Mucosa of rectum (tissue), 2 donors: ENCODE results near the gene PSMA6.
"Not testable (repeated sequence)": the region's sequence is repeated elsewhere in the genome, so short reads cannot be mapped to it uniquely, and the experiment has no call there.

Experiments
- H3K27ac ChIP-seq, 2 donors: one replicate each; pipeline ENCODE4 v1.7.0; 2013; ENCODE audit warnings: inconsistent platforms in 2 of 2, low read depth in 2 of 2, low read length in 2 of 2
- H3K27me3 ChIP-seq, 2 donors: one replicate each; pipeline ENCODE4 v1.7.0; 2013; ENCODE audit warnings: low read length in 2 of 2; ENCODE audit not compliant: control insufficient read depth in 2 of 2, insufficient read depth in 2 of 2
- H3K36me3 ChIP-seq, 2 donors: one replicate each; pipeline ENCODE4 v1.7.0; 2013; ENCODE audit warnings: low read length in 2 of 2; ENCODE audit not compliant: control insufficient read depth in 2 of 2, insufficient read depth in 2 of 2
- H3K4me1 ChIP-seq, 2 donors: one replicate each; pipeline ENCODE4 v1.7.0; 2013; ENCODE audit warnings: low read length in 2 of 2, mild to moderate bottlenecking in 1 of 2; ENCODE audit not compliant: control insufficient read depth in 2 of 2, insufficient read depth in 2 of 2
- H3K4me3 ChIP-seq, 2 donors: one replicate each; pipeline ENCODE4 v1.7.0; 2013; ENCODE audit warnings: low read length in 2 of 2
- H3K9ac ChIP-seq, 2 donors: one replicate each; pipeline ENCODE4 v1.7.0; 2013; ENCODE audit warnings: low read length in 2 of 2, low read depth in 1 of 2, mild to moderate bottlenecking in 1 of 2
- H3K9me3 ChIP-seq, 2 donors: one replicate each; pipeline ENCODE4 v1.7.0; 2013; ENCODE audit warnings: low read length in 2 of 2; ENCODE audit not compliant: control insufficient read depth in 2 of 2
- donor health status: healthy.
- donor health status: Normal muscosa, but diverticular disease.

PSMA6 gene

DNA sequence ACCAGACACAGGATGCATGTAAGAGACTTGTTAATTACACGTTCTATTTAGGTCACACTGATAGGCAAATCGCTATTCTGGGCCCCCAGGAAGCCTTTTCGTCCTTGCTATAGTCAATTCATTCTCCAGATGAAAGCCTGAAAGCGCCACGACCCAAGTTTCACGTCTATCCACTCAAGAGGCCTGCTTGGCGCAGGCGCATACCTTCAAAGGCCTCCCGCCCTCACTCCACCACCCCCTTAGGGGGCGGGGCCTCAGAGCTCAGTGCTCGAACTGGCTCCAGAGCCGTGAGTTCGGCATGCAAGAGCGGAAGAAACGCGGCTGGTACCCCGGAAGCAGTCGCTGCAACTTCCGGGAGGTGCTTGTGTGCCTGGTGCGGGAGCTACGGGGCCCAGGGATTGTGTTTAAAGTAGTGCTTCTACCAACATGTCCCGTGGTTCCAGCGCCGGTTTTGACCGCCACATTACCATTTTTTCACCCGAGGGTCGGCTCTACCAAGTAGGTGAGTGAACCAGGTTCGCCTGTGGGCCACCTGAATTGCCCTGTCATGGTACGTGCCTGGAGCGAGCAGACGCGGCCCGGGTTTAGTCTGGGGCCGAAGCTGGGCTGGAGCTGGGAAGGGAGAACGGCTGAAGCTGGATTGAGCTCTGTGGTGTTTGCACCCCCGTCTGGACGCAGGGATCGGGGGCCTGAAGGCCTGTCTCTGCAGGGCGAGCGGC is at the start of gene PSMA6:
TSS of gene PSMA6 (plus strand) at position 332 of the 719 bp plus-strand sequence. CDS start at position 427, 95 bp downstream.
- Histone ChIP-seq H3K27ac (peak within 1 kb of the TSS; percentile 93 to 95), H3K36me3 (peaks cover 2 to 4% of the 10 kb centered on the region in 2 donors), H3K27me3 (no peaks in the 10 kb centered on the region), H3K4me3 (peak within 1 kb of the TSS; percentile 98 to 99), H3K9ac (peak within 1 kb of the TSS; percentile 90 to 98), H3K9me3 (no peaks in the 10 kb centered on the region), H3K4me1 (peaks cover 16 to 21% of the 10 kb centered on the region in 2 donors)

- Histone ChIP-seq H3K4me1 (no peaks in the 10 kb centered on the region), H3K9ac (no peak overlapping the region), H3K27me3 (no peaks in the 10 kb centered on the region), H3K36me3 (no peaks in the 10 kb centered on the region), H3K4me3 (no peak overlapping the region), H3K27ac (no peak overlapping the region), H3K9me3 (no peaks in the 10 kb centered on the region)
Measured at GRCh38 chr14:35242599-35243311, 49.4 kb upstream of the PSMA6 start.

- Histone ChIP-seq H3K9ac (no peak overlapping the region), H3K4me3 (no peak overlapping the region), H3K27ac (no peak overlapping the region), H3K27me3 (no peaks in the 10 kb centered on the region), H3K9me3 (no peaks in the 10 kb centered on the region), H3K36me3 (no peaks in the 10 kb centered on the region), H3K4me1 (no peaks in the 10 kb centered on the region)
Measured at GRCh38 chr14:35243956-35244355, 48.2 kb upstream of the PSMA6 start.

DNA sequence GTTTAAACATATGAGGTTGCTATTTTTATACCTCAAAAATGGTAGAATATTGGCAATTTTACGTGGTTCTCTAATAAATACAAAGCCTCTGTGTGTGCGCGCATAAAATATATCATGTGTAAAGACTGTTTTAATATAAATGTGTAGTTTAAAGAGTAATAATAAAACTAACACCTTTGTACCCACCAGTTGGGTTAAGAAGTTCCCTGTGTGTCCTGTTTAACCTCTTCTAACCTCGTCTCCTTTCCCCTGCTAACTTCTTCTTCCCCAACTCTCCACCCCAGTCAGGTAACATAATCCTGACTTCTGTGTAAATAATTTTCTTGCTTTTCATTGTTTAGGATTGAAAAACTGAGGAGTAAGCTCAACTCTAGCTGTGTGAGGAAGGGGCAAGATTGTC is 47.6 kb upstream of the PSMA6 start:
- no peak overlapping the region for H3K4me3 ChIP-seq
- H3K36me3 ChIP-seq, result no peaks in the 10 kb centered on the region
- H3K9ac ChIP-seq, result no peak overlapping the region
- no peaks in the 10 kb centered on the region for H3K27me3 ChIP-seq
- H3K27ac ChIP-seq, result no peak overlapping the region
- H3K4me1 ChIP-seq, result no peaks in the 10 kb centered on the region
- no peaks in the 10 kb centered on the region for H3K9me3 ChIP-seq

DNA sequence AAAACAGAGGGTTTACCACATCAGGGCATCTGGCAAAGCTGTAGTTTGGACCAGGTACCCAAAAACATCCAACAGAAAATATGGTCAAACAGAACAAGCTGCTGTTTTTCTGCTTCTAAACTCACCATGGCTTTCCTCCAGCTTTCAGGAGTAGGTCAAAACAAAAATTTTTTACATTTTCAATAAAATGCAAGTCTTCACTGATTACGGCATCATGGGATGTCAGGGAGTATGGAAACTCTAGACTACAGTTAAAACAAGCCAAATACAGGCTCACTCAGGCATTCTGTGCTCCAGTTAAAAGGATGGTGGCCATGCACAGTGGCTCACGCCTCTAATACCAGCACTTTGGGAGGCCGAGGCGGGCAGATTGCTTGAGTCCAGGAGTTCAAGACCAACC is 47.1 kb upstream of the PSMA6 start:
- H3K36me3 ChIP-seq, result no peaks in the 10 kb centered on the region
- no peaks in the 10 kb centered on the region for H3K27me3 ChIP-seq
- H3K27ac ChIP-seq, result no peak overlapping the region
- H3K4me3 ChIP-seq, result no peak overlapping the region
- H3K9me3 ChIP-seq, result no peaks in the 10 kb centered on the region
- H3K4me1 ChIP-seq, result no peaks in the 10 kb centered on the region
- H3K9ac ChIP-seq, result no peak overlapping the region

DNA sequence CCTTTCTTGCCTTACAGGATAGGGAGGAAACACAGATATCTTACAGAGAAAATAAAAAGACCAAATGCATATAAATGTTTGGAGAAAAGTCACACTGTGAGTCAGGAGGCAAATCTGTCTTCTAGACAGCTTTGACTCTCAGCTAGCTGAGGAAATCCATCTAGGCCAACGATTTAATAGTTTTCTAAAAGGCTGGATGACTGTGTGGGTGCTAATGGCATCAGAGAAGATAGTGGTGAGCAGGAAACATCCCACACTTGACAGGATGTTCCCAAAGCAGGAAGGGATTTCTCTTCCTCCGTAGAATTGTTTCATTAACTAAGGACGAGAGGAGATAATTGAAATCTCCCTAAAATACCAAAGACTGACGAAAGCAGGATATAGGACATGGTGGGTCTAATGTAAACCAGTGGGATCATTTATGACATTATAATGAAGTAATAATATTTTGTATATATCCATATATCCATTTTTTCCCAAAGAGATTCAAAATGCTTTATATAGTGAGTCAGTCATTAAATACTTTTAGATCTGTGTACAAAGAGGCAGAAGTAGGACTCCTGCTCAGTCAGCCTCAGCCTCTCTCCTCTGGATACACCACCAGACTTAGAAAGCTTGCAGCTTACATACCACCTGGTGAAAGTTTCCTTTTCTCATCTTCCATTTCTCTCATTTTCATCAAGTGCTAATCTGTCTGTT is 44.3 kb upstream of the PSMA6 start:
- Histone ChIP-seq H3K27me3 (no peaks in the 10 kb centered on the region), H3K9ac (no peak overlapping the region), H3K27ac (no peak overlapping the region), H3K4me1 (no peaks in the 10 kb centered on the region), H3K36me3 (no peaks in the 10 kb centered on the region), H3K9me3 (no peaks in the 10 kb centered on the region), H3K4me3 (no peak overlapping the region)

DNA sequence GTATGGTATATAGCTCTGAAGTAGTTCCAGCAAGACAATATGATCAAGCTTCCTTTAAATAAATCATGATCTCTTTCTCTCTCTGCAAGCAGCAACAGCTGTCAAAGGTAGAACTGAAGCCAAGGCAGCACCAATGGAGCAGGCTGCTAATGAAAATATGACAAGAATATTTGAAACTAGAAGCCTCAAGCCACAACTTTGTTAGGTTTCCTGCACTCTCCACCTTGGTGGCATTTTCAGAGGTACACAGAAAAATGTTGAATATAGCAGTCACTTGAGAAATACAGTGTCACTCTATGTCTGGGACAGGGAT is 43.8 kb upstream of the PSMA6 start:
- H3K27ac ChIP-seq, result no peak overlapping the region
- H3K9ac ChIP-seq, result no peak overlapping the region
- no peaks in the 10 kb centered on the region for H3K4me1 ChIP-seq
- H3K4me3 ChIP-seq, result no peak overlapping the region
- H3K27me3 ChIP-seq, result no peaks in the 10 kb centered on the region
- H3K36me3 ChIP-seq, result no peaks in the 10 kb centered on the region
- H3K9me3 ChIP-seq, result no peaks in the 10 kb centered on the region

- H3K27me3 ChIP-seq, result no peaks in the 10 kb centered on the region
- no peaks in the 10 kb centered on the region for H3K4me1 ChIP-seq
- no peak overlapping the region for H3K4me3 ChIP-seq
- no peak overlapping the region for H3K27ac ChIP-seq
- H3K9me3 ChIP-seq, result no peaks in the 10 kb centered on the region
- H3K9ac ChIP-seq, result no peak overlapping the region
- no peaks in the 10 kb centered on the region for H3K36me3 ChIP-seq
Measured at GRCh38 chr14:35250319-35250718, 41.9 kb upstream of the PSMA6 start.

DNA sequence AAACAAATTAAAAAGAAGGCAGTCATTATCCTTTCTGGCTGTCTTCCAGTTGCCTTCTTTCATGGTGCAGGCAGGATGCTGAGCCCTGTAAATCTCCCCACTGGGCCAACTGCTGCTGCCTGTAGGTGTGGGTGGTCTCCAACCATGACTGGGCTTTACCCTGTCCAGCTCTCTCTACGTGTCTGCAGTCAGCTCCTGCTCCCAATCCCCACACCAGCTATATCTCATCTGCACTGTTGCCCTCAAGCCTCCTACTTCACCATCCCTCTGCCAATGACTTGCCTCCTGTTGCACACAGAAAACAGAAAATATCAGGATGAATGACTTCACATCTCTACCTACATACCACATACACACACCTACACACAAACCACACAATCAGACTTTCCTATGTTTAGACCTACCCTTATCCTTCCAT is 39.7 kb upstream of the PSMA6 start:
- no peak overlapping the region for H3K9ac ChIP-seq
- no peak overlapping the region for H3K27ac ChIP-seq
- H3K27me3 ChIP-seq, result no peaks in the 10 kb centered on the region
- H3K4me3 ChIP-seq, result no peak overlapping the region
- H3K4me1 ChIP-seq, result no peaks in the 10 kb centered on the region
- no peaks in the 10 kb centered on the region for H3K36me3 ChIP-seq
- no peaks in the 10 kb centered on the region for H3K9me3 ChIP-seq

- H3K27ac ChIP-seq, H3K4me3 ChIP-seq, H3K36me3 ChIP-seq, H3K4me1 ChIP-seq, H3K9me3 ChIP-seq, H3K9ac ChIP-seq, H3K27me3 ChIP-seq: not testable (repeated sequence)
Measured at GRCh38 chr14:35253056-35253455, 39.1 kb upstream of the PSMA6 start.
